Stimulated activated CD4-positive, alpha-beta T cell treated with anti-CD3 and anti-CD28 coated beads, Interleukin-15, amount 100 ng/mL, for 48 hours (primary cell): ENCODE measurements around the gene PAX2.

Source experiments
- DNase-seq, 2 donors: peaks; one replicate each; pipeline ENCODE4 v3.0.0-alpha.2; 2020; ENCODE audit warnings: low read depth in 2 of 2

The PAX2 gene

DNA sequence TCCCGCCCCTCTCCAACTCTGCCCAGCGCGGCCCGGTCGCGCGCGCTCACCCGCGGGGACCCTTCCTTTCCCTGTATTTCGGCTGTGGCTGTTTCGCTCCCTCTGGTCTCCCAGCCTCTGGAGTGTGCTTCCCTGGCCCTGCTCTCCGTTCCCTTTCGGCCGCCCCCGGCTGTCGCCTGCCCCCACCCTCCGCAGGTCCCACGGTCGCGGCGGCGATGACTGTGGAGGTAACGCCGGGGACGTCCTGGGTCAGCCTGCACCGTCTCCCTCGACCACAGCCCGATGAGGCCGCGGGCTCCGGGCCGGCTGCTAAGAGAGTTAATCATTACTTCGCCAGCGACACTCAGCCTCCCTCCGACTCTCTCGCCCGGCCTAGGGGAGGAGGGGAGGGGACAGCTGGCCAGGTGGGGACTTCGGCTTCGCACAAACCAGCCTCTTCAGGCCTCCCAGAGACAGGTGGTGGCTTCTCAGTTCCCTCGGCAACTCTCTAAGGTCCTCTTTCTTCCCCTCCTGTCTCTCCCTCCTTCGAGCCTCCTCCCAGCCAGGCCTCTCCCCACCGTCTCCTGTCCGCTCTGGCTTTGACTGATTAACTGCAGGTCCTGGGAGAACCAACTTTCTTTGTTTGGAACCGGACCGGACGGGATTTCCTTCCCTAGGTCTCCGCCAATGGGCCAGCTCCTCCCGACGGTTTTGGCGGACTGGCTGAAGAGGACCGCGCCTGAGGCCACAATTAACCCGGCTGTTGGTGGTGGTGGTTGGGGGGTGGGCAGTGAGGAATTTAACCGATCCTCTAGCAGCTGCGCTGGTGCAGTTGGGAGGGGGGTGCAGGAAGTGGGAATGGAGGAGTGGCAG, 5.6 kb upstream of the PAX2 start:
- DNase-seq = no peak

GRCh38 chr10:100740476-100741377, 4.7 kb upstream of the PAX2 start:
- DNase-seq = no peak

GRCh38 chr10:100741378-100742075, 3.9 kb upstream of the PAX2 start:
- no peak for DNase-seq

- DNase-seq = no peak
Measured at GRCh38 chr10:100742076-100742771, 3.2 kb upstream of the PAX2 start.

- DNase-seq = no peak
Measured at GRCh38 chr10:100742936-100743335, 2.4 kb upstream of the PAX2 start.

- peak; percentile 24 to 40 for DNase-seq
Measured at GRCh38 chr10:100743626-100744135, 1.7 kb upstream of the PAX2 start.

DNA sequence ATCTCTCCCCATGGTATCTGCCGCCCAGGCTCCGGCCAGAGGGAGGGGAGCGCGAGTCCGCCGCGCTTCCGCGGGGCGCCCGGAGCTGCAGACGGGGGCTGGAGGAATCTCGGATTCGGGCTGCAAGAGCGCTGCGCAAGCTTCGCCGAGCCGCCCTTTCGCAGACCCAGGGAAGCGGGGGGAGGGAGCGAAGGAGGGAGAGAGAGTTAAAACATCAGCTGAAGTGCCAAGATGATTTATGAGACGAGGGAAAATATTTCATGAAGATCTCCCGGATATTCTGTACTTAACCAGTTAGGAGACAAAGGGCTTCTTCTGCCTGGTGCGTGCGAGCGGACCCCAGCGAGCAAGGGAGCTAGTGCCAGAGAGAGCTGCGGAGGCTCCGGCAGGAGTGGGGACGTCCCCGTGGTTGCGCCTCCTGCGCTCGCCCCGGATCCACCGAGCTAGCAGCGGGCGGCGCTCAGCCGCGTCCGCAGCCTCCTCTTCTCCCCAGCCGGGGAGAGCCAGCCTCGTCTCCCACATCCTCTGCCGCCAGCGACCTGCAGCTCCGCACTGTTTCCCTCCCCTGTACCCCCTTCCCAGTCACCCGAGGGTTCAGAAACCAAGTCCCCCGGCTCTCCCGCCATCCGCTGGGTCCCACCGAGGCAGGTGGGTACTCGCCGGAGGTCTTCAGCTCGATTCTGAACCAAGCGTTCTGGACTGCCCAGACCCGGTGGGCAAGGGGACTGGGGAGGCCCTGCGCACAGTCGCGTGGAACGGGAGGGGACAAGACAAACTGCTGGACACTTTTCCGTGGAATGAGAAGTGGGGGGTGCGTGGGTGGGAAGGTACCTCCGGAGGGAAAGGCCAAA, 1.0 kb upstream of the PAX2 start:
- no peak for DNase-seq

DNA sequence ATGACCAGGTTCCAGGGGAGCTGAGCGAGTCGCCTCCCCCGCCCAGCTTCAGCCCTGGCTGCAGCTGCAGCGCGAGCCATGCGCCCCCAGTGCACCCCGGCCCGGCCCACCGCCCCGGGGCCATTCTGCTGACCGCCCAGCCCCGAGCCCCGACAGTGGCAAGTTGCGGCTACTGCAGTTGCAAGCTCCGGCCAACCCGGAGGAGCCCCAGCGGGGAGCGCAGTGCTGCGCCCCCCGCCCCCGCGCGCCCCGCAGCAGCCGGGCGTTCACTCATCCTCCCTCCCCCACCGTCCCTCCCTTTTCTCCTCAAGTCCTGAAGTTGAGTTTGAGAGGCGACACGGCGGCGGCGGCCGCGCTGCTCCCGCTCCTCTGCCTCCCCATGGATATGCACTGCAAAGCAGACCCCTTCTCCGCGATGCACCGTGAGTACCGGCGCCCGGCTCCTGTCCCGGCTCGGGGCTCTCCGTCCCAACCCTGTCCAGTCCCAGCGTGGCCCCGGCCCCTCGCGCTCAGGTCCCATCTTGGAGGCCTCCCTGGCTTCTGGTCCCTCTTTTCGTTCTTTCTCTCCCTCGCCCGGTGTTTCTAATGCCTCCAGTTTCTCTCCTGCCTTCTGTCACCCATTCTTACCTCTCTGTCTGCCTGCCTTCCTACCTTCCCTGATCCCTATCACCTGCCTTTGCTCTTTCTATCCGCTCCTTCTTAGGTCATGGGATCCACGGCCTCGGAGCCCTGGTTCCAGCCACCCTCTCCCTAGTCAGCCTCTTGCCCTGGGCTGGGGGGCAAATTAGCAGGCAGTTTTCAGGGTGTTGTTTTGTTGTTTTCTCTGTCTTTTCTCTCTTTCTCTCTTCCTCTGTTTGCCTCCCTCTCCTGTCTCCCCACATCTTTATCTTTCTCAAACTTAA, 751 bp downstream of the PAX2 start:
- DNase-seq = no peak

DNA sequence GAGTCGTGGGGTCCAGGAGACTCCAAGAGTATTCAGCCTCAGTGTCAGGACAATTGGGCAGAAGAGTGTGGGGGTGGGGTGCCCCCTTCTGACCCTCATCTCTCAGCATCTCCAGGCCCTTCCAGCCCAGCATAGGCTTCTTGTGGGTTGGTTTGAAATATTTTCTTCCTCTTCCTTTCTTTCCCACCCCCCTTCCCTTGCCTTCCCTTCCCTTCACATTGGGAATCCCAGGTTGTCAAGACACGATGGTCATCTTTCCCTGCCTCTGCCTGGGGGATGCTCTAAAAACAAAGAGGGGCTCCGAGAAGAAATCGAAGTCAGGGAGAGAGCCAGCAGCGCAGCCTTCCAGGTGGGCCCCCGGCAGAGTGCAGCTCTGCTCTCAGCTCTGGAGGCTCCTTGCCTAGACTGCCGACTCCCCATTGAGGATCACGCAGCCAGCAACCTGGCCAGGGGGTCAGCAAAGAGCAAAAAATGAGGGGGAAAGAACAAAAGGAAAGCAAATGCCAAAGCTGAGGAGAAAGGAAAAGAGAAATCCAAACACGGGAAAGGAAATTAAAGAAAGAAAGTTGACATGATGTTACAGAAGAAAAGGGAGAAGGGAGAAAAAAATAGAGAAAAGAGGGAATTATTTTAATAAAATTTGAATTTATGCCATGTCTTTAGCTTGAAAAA, 1.5 kb downstream of the PAX2 start:
- DNase-seq = no peak

DNA sequence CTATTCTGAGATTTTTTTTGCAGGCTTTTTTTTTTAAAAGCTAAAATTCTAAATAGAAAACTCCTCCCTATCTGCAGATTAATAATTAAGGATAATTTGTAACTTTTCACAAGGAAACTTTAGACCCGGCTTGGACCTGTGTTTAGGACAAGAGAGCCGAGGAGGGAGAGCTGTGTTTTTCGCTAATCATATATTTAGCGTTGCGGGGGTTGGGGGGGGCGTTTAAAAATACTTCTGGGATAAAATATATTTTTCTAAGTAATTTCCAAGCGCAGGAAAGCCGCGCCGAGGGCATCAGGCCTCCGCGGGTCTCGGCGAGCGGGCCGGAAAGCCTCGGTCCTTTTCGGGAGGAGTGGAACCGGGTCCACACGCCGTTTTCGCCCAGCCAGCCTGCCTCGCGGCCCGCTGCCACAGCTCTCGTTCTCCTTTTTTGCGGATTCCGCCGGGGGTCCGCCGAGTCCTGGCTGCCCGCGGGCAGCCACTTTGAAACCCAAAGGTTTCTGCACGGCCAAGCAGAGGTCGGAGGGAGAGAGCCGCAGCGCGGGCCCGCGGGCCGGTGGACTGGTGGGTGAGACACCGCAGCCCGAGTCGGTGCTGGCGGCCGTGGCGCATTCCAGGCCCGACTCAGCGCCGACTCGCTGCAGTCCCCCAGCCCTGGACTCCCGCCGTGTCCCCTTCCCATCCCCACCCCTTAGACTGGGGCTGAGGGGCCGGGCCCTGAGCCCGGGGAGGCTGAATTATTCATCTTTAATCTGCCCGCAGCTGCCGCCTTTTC, 2.3 kb downstream of the PAX2 start:
- DNase-seq = no peak

DNA sequence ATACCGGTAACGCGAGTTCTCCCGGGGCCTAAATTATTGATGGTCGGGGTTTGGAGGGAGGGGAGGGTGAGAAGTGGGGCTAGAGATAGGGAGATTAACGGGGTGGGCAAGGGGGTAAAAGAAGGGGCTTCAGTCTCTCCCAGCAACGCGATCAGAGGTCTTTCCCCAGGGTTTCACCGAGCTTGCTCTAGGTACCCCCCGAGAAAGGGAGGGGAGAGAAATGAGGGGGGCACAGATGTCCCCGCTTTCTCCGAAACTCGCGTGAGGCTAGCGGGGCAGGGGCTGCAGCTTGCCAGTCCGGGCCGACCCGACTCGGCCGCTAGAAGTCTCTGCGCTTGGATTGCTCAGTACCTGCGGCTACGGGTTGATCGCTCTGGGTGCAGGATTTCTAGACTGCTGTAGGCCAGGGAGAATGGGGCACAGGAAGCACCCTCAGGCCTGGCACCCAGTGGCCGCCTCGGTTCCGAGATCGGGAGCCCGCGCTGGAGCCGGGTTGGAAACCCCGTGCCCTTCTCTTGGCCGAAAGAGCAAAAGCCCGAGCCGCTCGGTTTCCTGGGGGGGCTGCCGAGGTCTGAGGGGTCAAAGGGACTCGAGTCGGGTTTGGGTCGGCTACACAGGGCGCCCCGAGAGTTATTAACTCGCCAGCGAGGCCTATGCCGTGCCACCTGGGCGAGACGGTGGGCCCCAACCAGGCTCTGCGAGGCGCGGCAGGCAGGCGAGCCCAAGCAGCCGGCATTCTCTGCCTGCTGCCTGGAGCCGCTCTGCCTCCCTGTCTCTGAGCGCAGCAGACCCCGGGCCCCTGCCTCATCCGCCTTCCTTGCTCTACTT, 3.1 kb downstream of the PAX2 start:
- DNase-seq = no peak

- DNase-seq = no peak
Measured at GRCh38 chr10:100749059-100749308, 3.6 kb downstream of the PAX2 start.

DNA sequence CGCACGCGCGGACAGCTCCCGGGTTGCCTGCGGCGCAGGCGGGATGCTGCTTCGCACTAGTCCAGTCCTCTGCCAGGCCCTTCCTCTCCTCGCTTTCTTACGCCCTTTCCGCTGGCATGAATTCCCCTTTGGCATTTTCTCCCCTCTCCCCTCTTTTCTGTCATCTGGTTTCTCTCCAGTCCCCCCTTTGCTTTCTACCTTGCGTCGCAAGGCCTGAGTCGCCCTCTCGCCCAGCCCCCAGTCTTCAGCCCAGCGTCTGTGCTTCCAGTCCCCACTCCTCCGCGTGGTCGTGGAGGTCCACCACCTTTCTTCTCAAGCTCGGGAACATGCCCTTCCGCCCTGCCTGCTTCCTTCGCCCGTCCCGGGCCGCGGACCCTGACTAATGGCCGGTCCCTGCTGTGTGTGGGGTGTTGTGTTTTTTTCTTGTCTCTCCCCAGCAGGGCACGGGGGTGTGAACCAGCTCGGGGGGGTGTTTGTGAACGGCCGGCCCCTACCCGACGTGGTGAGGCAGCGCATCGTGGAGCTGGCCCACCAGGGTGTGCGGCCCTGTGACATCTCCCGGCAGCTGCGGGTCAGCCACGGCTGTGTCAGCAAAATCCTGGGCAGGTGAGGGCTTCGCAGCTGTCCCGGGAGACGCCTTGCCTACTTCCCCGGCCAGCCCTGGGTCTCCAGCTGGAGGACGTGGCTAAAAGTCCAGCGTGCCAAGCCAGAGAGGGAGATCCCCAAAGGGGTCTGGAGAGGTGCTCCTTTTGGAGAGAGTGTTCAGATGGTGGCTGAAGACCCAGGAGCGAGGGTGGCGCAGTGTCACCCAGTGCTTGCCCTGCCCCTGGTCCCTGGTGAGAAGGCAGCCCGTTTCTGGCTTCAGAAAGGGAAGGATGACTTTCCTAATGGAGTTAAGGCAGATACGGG, 4.2 kb downstream of the PAX2 start:
- DNase-seq = no peak

- DNase-seq = no peak
Measured at GRCh38 chr10:100750291-100751210, 5.2 kb downstream of the PAX2 start.

DNA sequence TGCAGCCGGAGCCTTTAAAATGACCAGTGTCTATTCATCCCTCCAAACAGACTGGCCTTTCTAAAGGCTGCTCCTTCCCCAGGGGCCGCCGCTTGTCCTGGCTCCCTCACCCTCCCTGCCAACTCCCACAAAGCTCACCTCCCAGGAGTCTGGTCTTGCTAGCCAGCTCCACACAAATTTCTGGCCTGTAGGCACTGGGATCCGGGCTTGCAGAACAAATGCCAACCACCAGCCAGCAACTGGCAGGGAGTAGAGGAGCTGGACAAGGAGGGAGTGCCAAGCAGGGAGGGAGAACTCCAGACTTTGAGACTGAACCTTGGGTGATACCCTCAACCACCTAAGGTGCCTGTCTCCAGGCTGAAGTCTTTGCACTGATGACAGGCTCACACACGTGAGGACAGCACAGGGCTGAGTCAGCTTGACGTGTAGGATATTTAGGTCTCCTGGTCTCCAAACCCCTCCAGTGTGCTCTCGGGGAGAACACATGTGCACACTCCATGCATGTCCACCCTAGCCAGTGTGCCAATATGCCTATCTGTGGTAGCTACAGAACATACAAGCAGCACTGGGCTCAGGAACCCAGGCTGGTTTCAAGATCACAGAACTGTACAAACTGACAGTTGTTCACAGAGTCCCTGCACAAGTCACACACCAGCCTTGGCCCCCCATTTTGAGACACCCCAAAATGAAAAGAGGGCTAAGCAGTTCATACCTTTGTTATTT, 6.0 kb downstream of the PAX2 start:
- DNase-seq = no peak
